GM23248 (cell line): ENCODE measurements around the gene SUGCT. TPM values are rescaled to one million over a fixed set of nuclear protein-coding genes. Genes with fewer than 3 reads are reported as not detected.
"Not testable (repeated sequence)": the region's sequence is repeated elsewhere in the genome, so short reads cannot be mapped to it uniquely, and the experiment has no call there.

Experiments
- DNase-seq: peaks from one replicate; pipeline ENCODE4 v3.0.0-alpha.2; 2015
- H2AFZ ChIP-seq: fragments of 200-600 bp; sonication (generic); 2 replicates; pipeline ENCODE4 v1.6.1; 2016; ENCODE audit warnings: antibody characterized with exemption
- H3F3A ChIP-seq: fragments of 200-600 bp; sonication (generic); 2 replicates; pipeline ENCODE4 v1.6.1; 2016; ENCODE audit warnings: mild to moderate bottlenecking, antibody characterized with exemption, mixed run types; ENCODE audit not compliant: insufficient read depth
- H3K27ac ChIP-seq: fragments of 200-600 bp; sonication (generic); 2 replicates; pipeline ENCODE4 v1.5.1; 2016; ENCODE audit warnings: mild to moderate bottlenecking
- H3K27me3 ChIP-seq: fragments of 200-600 bp; sonication (generic); replicated peaks from 2 replicates; pipeline ENCODE4 v1.6.1; 2016; ENCODE audit warnings: mild to moderate bottlenecking; ENCODE audit not compliant: insufficient read depth
- H3K36me3 ChIP-seq: fragments of 200-600 bp; sonication (generic); 2 replicates; pipeline ENCODE4 v1.6.1; 2016; ENCODE audit warnings: low read depth, mild to moderate bottlenecking
- H3K4me1 ChIP-seq: fragments of 200-600 bp; sonication (generic); 2 replicates; pipeline ENCODE4 v1.6.1; 2016; ENCODE audit warnings: mild to moderate bottlenecking; ENCODE audit not compliant: insufficient read depth
- H3K4me2 ChIP-seq: fragments of 200-600 bp; sonication (generic); one replicate; pipeline ENCODE4 v1.6.1; 2016; ENCODE audit warnings: mild to moderate bottlenecking; ENCODE audit not compliant: unreplicated experiment
- H3K4me3 ChIP-seq: fragments of 200-600 bp; sonication (generic); 2 replicates; pipeline ENCODE4 v1.5.1; 2016; ENCODE audit warnings: mild to moderate bottlenecking
- H3K79me2 ChIP-seq: fragments of 200-600 bp; sonication (generic); 2 replicates; pipeline ENCODE4 v1.6.1; 2016; ENCODE audit warnings: mild to moderate bottlenecking; ENCODE audit not compliant: insufficient read depth
- H3K9ac ChIP-seq: fragments of 200-600 bp; sonication (generic); 2 replicates; pipeline ENCODE4 v1.6.1; 2016; ENCODE audit warnings: mild to moderate bottlenecking
- H3K9me2 ChIP-seq: fragments of 200-600 bp; sonication (generic); 2 replicates; pipeline ENCODE4 v1.6.1; 2016; ENCODE audit warnings: mixed run types, mild to moderate bottlenecking, moderate library complexity; ENCODE audit not compliant: insufficient read depth
- H3K9me3 ChIP-seq: fragments of 200-600 bp; sonication (generic); one replicate; pipeline ENCODE4 v1.6.1; 2017; ENCODE audit warnings: low read depth
- H4K20me1 ChIP-seq: fragments of 200-600 bp; sonication (generic); 2 replicates; pipeline ENCODE4 v1.6.0; 2016; ENCODE audit not compliant: insufficient read depth
- EZH2 ChIP-seq: fragments of 200-600 bp; sonication (generic); IDR thresholded peaks from 2 replicates; pipeline ENCODE4 v1.6.1; 2018; ENCODE audit warnings: antibody characterized with exemption, mild to moderate bottlenecking; ENCODE audit not compliant: insufficient read depth, poor library complexity, severe bottlenecking
- EZH2phosphoT487 ChIP-seq: fragments of 200-600 bp; sonication (generic); IDR thresholded peaks from 2 replicates; pipeline ENCODE4 v1.6.1; 2018; ENCODE audit warnings: antibody characterized with exemption, moderate library complexity, mild to moderate bottlenecking, low read depth; ENCODE audit not compliant: insufficient read depth
- WGBS, 2 experiments: methylation state at CpG; one replicate each; pipeline ENCODE4 v1.1.6; 2015 to 2017; ENCODE audit warnings: low lambda C conversion rate in 2 of 2, low coverage in 1 of 2; ENCODE audit errors: missing lambda C conversion rate in 2 of 2; 5-methylcytosine and 5-hydroxymethylcytosine counted together
- in situ Hi-C: fragments of 300-500 bp; cut with MboI; formaldehyde crosslinking; loops from 2 replicates; pipeline ENCODE4 v1.15.0; 2020
- polyA plus RNA-seq: library from polyadenylated mRNA; unstranded; fragments of >200 nt; fragmentation: Nextera tagmentation; extraction: Ambion mirVana; gene quantifications from 2 replicates; pipeline ENCODE4 v1.2.1, GENCODE V29; 2016
- total RNA-seq: library from RNA; depleted of rRNA; stranded (reverse); fragments of >200 nt; shearing (Covaris generic); gene quantifications from 2 replicates; pipeline ENCODE4 v1.2.3, GENCODE V29; 2014

Gene SUGCT
- total and polyA plus RNA-seq, 2 experiments from 2014 or later = 2.2 to 7.1 TPM

DNA sequence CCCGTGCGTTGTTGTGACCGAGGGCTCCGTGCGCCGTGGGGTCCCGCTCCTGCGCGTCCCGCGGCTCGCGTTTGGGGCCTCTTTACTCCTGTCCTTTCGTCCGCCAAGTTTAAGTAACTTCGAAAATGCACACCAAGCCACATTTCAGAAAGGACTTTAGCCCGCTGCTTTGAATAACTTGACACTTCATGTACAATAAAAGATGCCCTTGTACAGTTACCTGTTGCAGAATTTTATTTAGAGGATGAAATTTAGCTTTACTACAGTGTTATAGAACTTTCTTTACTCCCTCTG lies 459 bp downstream of the SUGCT start:
- TF ChIP-seq EZH2phosphoT487 = no peak
- TF ChIP-seq EZH2 = no peak
- H4K20me1 ChIP-seq = no peaks in the 10 kb centered on the region
- peak overlapping the region; percentile 97 for H3K4me3 ChIP-seq
- H2AFZ ChIP-seq = peak overlapping the region; percentile 98
- peaks cover 40% of the 10 kb centered on the region for H3K79me2 ChIP-seq
- H3K9me3 ChIP-seq = no peaks in the 10 kb centered on the region
- WGBS, 2 experiments = 1 to 2% methylated on average over 17 of the region's 17 CpGs
- H3K27ac ChIP-seq = peak overlapping the region; percentile 81
- no peaks in the 10 kb centered on the region for H3F3A ChIP-seq
- H3K4me1 ChIP-seq = peaks cover 14% of the 10 kb centered on the region
- H3K27me3 ChIP-seq = no peaks in the 10 kb centered on the region
- in situ Hi-C loops = no loop called here
- H3K9me2 ChIP-seq = no peaks in the 10 kb centered on the region
- H3K36me3 ChIP-seq = no peaks in the 10 kb centered on the region
- peak overlapping the region; percentile 96 for H3K9ac ChIP-seq
- DNase-seq = peak; percentile 56
- peak overlapping the region; percentile 98 for H3K4me2 ChIP-seq

DNA sequence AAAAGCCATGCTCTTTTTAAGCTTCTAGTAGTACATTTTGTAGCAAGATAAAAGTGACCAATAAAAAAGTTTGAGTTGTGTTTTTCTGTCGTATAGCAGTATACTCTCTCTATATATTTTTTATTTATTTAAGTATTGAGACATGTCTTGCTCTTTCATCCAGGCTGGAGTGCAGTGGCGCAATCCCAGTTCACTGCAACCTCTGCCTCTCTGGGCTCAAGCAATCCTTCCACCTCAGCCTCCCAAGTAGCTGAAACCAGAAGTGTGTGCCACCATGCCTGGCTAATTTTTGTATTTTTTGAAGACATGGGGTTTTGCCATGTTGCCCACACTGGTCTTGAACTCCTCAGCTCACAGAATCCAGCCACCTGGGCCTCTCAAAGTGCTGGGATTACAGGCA lies 2.8 kb downstream of the SUGCT start:
- no peaks in the 10 kb centered on the region for H3K36me3 ChIP-seq
- H3F3A ChIP-seq = no peaks in the 10 kb centered on the region
- peaks cover 17% of the 10 kb centered on the region for H3K79me2 ChIP-seq
- H3K9me3 ChIP-seq = no peaks in the 10 kb centered on the region
- in situ Hi-C loops = no loop called here
- no peak overlapping the region for H3K4me2 ChIP-seq
- H3K4me3 ChIP-seq = no peak overlapping the region
- TF ChIP-seq EZH2phosphoT487 (no peak), EZH2 (no peak)
- no peak overlapping the region for H3K27ac ChIP-seq
- H3K27me3 ChIP-seq = no peaks in the 10 kb centered on the region
- WGBS, 2 experiments = 96 to 100% methylated on average over 2 of the region's 2 CpGs
- no peak for DNase-seq
- H3K4me1 ChIP-seq = peaks cover 9% of the 10 kb centered on the region
- H4K20me1 ChIP-seq = no peaks in the 10 kb centered on the region
- H3K9ac ChIP-seq = no peak overlapping the region
- H2AFZ ChIP-seq = no peak overlapping the region
- no peaks in the 10 kb centered on the region for H3K9me2 ChIP-seq

DNA sequence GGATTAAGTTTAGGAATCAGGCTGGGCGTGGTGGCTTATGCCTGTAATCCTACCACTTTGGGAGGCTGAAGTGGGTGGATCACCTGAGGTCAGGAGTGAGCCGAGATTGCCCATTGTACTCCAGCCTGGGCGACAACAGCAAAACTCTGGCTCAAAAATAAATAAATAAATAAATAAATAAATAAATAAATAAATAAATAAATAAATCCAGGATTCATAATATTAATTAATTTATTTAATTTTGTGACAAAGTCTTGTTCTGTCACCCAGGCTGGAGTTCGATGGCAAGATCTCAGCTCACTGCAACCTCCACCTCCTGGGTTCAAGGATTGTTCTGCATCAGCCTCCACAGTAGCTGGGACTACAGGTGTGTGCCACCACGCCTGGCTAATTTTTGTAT lies 4.2 kb downstream of the SUGCT start:
- in situ Hi-C loops = no loop called here
- 87 to 89% methylated on average over 5 of the region's 5 CpGs for WGBS, 2 experiments

DNA sequence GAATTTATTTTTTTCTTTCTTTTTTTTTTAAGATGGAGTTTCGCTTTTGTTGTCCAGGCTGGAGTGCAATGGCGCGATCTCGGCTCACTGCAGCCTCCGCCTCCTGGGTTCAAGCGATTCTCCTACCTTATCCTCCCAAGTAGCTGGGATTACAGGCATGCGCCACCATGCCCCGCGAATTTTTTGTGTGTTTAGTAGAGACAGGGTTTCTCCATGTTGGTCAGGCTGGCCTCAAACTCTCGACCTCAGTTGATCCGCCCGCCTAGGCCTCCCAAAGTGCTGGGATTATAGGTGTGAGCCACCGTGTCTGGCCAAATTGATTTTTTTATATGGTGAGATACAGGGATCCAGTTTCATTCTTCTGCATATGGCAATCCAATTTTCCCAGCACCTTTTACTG lies 5.1 kb downstream of the SUGCT start:
- 94 to 95% methylated on average over 13 of the region's 13 CpGs for WGBS, 2 experiments
- H3K27me3 ChIP-seq, H3K27ac ChIP-seq, H2AFZ ChIP-seq, H3K9me3 ChIP-seq, in situ Hi-C loops, H3K9me2 ChIP-seq, H4K20me1 ChIP-seq, H3F3A ChIP-seq, H3K4me2 ChIP-seq, H3K36me3 ChIP-seq, H3K9ac ChIP-seq, H3K79me2 ChIP-seq, H3K4me3 ChIP-seq, DNase-seq, H3K4me1 ChIP-seq: not testable (repeated sequence)

More for the DNA sequence above, 4.2 kb downstream of the SUGCT start:
- Histone ChIP-seq H2AFZ (no peak overlapping the region), H3K27ac (no peak overlapping the region), H4K20me1 (no peaks in the 10 kb centered on the region), H3F3A (no peaks in the 10 kb centered on the region), H3K4me2 (no peak overlapping the region), H3K9ac (no peak overlapping the region), H3K36me3 (no peaks in the 10 kb centered on the region), H3K27me3 (no peaks in the 10 kb centered on the region), H3K9me3 (no peaks in the 10 kb centered on the region), H3K79me2 (peaks cover 3% of the 10 kb centered on the region), H3K4me3 (no peak overlapping the region), H3K4me1 (no peaks in the 10 kb centered on the region), H3K9me2 (no peaks in the 10 kb centered on the region)
- DNase-seq = no peak
- TF ChIP-seq EZH2phosphoT487 = no peak
- TF ChIP-seq EZH2 = no peak

DNA sequence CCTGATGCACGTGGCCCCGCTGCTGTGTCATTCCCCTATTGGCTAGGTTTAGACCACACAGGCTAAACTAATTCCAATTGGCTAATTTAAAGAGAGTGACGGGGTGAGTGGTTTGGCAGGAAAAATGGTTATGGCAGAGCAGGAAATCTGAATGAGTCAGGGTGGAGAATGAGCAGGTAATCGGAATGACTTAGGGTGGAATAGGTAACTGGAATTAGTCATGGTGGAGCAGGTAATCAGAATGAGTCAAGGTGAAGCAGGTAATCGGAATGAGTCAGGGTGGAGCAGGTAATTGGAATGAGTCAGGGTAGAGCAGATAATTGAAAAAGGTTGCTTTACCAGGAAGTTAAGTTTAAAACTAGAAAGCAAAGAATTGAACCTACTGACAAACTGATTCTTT lies 7.1 kb downstream of the SUGCT start:
- H3K27me3 ChIP-seq, in situ Hi-C loops, H3K4me2 ChIP-seq, H4K20me1 ChIP-seq, H3K36me3 ChIP-seq, H3K9me3 ChIP-seq, H3K27ac ChIP-seq, DNase-seq, H3K4me3 ChIP-seq, H3K4me1 ChIP-seq, H2AFZ ChIP-seq, H3F3A ChIP-seq, H3K79me2 ChIP-seq, H3K9me2 ChIP-seq, H3K9ac ChIP-seq: not testable (repeated sequence)
- 89 to 93% methylated on average over 5 of the region's 5 CpGs for WGBS, 2 experiments

DNA sequence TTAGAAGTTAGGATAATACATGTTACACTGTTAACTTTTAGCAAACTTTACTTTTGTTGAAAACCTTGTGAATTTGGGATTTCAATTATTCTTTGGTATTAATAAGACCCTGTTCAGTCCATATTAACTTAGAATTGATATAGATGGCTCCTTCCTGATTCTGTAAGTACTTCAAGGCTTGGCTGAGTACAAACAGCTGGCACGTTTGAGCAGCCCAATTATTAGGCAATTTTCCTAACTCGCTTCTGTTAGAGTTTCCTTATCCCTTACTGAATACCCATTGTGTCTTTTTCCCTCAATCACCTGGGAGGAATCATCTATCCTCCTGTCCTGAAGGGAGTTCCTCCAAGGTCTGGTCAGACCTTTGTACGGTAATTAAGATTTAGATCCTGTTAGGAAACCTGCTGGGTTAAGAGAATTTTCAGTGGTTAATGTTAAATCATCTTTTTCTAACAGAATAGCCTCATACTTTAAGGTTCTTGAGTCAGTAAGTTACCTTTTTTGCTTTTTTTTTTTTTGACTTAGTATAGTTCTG lies 10.9 kb downstream of the SUGCT start:
- 52 to 60% methylated on average over 3 of the region's 3 CpGs for WGBS, 2 experiments
- H3K9ac ChIP-seq, H3K9me3 ChIP-seq, H4K20me1 ChIP-seq, H3K4me1 ChIP-seq, H3K27ac ChIP-seq, H3K4me3 ChIP-seq, H2AFZ ChIP-seq, H3K4me2 ChIP-seq, H3K9me2 ChIP-seq, in situ Hi-C loops, H3K36me3 ChIP-seq, H3K27me3 ChIP-seq, DNase-seq, H3F3A ChIP-seq, H3K79me2 ChIP-seq: not testable (repeated sequence)
